Activated T-cell treated with anti-CD3 and anti-CD28 coated beads, Interleukin-2, amount 50 U/mL, for 4 hours (primary cell): ENCODE measurements around the gene ALDH6A1. TPM values are rescaled to one million over a fixed set of nuclear protein-coding genes. Genes with fewer than 3 reads are reported as not detected.
"Not testable (repeated sequence)": the region's sequence is repeated elsewhere in the genome, so short reads cannot be mapped to it uniquely, and the experiment has no call there.

Experiments used
- ATAC-seq, 2 donors: fragments of 200-7000 bp; cut with Tn5 transposase; one replicate each; pipeline ENCODE4 v1.10.0; 2021
- DNase-seq: peaks from one replicate; pipeline ENCODE4 v3.0.0-alpha.2; 2020
- H3K27me3 Mint-ChIP-seq: one replicate; pipeline ENCODE4 v1.8.0; 2021; ENCODE audit warnings: low read depth, mixed read lengths
- H3K36me3 Mint-ChIP-seq: one replicate; pipeline ENCODE4 v1.8.0; 2022; ENCODE audit warnings: mixed read lengths; ENCODE audit not compliant: insufficient read depth
- H3K4me1 Mint-ChIP-seq: one replicate; pipeline ENCODE4 v1.8.0; 2021; ENCODE audit warnings: low read depth, mixed read lengths
- H3K4me3 Mint-ChIP-seq: one replicate; pipeline ENCODE4 v1.8.0; 2021; ENCODE audit warnings: mild to moderate bottlenecking, moderate library complexity, mixed read lengths
- H3K9me3 Mint-ChIP-seq: one replicate; pipeline ENCODE4 v1.8.0; 2021; ENCODE audit warnings: mixed read lengths
- total RNA-seq, 3 donors: library from RNA; stranded (reverse); gene quantifications; one replicate each; pipeline ENCODE4 v1.2.1, GENCODE V29; 2021

ALDH6A1 gene
- total RNA-seq = 1 to 10 TPM; 2.3 to 4.1 (median 2.9) TPM

DNA sequence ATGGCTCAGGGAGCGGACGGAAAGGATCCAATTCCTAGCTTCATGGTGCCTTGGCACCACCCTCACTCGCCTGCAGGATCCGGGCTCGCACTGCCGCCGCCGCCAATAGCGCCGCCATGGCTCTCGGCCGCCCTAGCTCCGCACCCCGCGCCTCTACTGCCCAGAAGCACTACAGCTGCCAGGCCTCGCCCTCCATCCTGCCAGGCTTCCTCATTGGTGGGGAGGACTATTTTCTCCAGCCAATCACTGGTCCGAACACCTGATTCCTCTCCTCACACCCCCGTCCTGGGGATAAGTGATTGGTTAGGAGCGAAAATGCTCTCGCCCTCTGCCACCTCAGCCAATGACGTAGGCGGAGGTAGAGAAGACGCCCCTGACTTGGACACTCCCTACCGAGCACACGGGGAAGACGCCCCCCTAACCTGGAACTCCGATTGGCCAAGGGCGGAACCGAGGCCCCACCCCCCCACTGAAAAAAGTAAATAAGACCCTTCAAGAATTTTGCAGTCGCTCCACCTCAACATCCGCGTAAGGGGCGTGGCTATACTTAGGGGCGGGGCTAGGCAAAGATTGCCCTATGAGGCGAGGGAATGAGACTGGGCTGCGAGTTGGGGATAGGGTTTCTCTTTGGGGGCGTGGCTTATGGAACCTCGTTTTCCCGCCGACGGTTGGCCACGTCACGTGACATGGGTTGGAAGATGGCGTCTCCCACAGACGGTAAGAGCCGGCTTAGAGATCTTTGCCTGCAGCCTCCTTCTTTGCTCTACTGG lies at the start of gene ALDH6A1, which contains the start of gene LIN52:
ALDH6A1 (minus strand) TSS at position 177 of the 770 bp plus-strand sequence; CDS start at position 118, 59 bp downstream.
LIN52 (plus strand) TSS at position 680 of the 770 bp plus-strand sequence; CDS start at position 699, 19 bp downstream.
- peaks cover 1% of the 10 kb centered on the region for H3K36me3 Mint-ChIP-seq
- peak; percentile 90 to 92 for ATAC-seq
- no peaks in the 10 kb centered on the region for H3K27me3 Mint-ChIP-seq
- H3K9me3 Mint-ChIP-seq = no peaks in the 10 kb centered on the region
- peak; percentile 100 for DNase-seq
- peak within 1 kb of the TSS; percentile 99 for H3K4me3 Mint-ChIP-seq
- H3K4me1 Mint-ChIP-seq = peaks cover 30% of the 10 kb centered on the region

DNA sequence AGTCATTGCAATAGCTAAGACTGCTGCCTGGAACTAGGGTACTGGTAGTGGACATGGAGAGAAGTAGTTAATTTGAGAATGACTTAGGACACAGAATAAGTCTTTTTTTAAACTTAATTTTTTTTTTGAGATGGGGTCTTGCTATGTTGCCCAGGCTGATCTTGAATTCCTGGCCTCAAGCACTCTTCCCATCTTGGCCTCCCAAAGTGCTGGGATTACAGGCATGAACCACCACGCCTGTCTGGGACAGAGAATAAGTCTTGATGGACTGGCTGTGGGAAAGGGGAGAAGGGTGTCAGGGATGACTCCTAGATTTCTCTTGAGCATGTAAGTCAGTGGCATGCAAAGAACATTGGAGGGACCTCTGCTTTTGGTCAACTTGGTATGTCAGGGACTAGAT lies 43.4 kb upstream of the ALDH6A1 start:
- DNase-seq = no peak
- Mint-ChIP-seq H3K27me3 (no peaks in the 10 kb centered on the region), H3K9me3 (no peaks in the 10 kb centered on the region), H3K4me1 (no peaks in the 10 kb centered on the region), H3K4me3 (no peak overlapping the region), H3K36me3 (peaks cover 8% of the 10 kb centered on the region)
- no peak for ATAC-seq

- Mint-ChIP-seq H3K4me1 (no peaks in the 10 kb centered on the region), H3K4me3 (no peak overlapping the region), H3K9me3 (no peaks in the 10 kb centered on the region), H3K27me3 (no peaks in the 10 kb centered on the region), H3K36me3 (peaks cover 8% of the 10 kb centered on the region)
- DNase-seq = no peak
- no peak for ATAC-seq
Measured at GRCh38 chr14:74126315-74127013, 42.2 kb upstream of the ALDH6A1 start.

DNA sequence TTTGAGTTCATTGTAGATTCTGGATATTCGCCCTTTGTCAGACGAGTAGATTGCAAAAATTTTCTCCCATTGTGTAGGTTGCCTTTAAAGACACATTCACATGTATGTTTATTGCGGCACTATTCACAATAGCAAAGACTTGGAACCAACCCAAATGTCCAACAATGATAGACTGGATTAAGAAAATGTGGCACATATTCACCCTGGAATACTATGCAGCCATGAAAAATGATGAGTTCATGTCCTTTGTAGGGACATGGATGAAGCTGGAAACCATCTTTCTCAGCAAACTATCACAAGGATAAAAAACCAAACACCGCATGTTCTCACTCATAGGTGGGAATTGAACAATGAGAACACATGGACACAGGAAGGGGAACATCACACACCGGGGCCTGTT lies 41.2 kb upstream of the ALDH6A1 start:
- H3K36me3 Mint-ChIP-seq = peaks cover 13% of the 10 kb centered on the region
- ATAC-seq, H3K9me3 Mint-ChIP-seq, H3K4me3 Mint-ChIP-seq, DNase-seq, H3K4me1 Mint-ChIP-seq, H3K27me3 Mint-ChIP-seq: not testable (repeated sequence)

- H3K9me3 Mint-ChIP-seq, DNase-seq, H3K27me3 Mint-ChIP-seq, ATAC-seq, H3K4me1 Mint-ChIP-seq, H3K4me3 Mint-ChIP-seq: not testable (repeated sequence)
- H3K36me3 Mint-ChIP-seq = peaks cover 16% of the 10 kb centered on the region
Measured at GRCh38 chr14:74111395-74112216, 27.4 kb upstream of the ALDH6A1 start.

DNA sequence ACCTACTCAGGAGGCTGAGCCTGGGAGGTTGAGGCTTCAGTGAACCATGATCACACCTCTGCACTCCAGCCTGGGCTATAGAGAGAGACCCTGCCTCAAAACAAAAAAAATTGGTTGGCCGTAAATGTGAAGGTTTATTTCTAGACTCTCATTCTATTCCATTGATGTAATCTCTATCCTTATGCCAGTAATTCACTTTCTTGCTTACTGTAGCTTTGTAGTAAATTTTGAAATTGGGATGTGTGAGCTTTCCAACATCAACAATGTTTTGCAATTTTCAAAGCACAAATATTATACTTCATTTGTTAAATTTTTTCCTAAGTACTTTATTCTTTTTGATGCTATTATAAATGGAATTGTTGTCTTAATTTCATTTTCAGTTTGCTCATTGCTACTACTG lies 25.1 kb upstream of the ALDH6A1 start:
- H3K4me3 Mint-ChIP-seq = no peak overlapping the region
- H3K4me1 Mint-ChIP-seq = no peaks in the 10 kb centered on the region
- no peaks in the 10 kb centered on the region for H3K27me3 Mint-ChIP-seq
- H3K36me3 Mint-ChIP-seq = peaks cover 13% of the 10 kb centered on the region
- H3K9me3 Mint-ChIP-seq = no peaks in the 10 kb centered on the region
- no peak for DNase-seq
- ATAC-seq = no peak

GRCh38 chr14:74105381-74105780 lies 21.1 kb upstream of the ALDH6A1 start:
- DNase-seq = no peak
- H3K36me3 Mint-ChIP-seq = peaks cover 16% of the 10 kb centered on the region
- no peaks in the 10 kb centered on the region for H3K4me1 Mint-ChIP-seq
- no peak overlapping the region for H3K4me3 Mint-ChIP-seq
- no peak for ATAC-seq
- H3K9me3 Mint-ChIP-seq = no peaks in the 10 kb centered on the region
- H3K27me3 Mint-ChIP-seq = no peaks in the 10 kb centered on the region

DNA sequence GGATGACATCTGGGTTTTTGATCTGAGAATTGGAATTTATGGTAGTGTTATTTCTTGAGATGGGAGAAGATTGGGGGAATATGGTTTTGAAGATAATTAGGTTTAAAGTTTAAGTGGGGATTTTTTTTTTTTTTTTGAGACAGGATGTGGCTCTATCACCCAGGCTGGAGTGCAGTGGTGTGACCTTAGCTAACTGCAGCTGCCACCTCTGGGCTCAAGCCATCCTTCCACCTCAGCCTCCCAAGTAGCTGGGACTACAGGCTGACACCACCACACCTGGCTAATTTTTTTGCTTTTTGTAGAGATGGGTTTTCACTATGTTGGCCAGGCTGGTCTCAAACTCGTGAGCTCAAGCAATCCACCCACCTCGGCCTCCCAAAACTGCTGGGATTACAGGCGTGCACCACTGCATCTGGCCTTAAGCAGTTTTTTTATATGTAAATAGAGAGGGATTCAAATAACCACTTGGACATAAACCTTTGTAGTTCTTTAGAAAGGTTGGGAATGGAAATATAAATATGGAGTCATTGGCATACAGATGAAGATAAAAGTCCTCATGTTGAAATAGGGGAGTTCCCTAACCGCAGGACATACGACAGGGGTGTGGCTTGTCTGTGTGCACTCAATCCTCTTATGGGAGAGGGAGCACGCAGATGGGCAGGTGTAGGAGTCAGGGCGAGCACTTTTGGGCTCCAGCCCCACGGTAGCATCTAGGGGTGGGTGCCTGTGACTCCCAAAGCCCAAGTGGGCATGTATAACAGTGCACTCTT lies 5.2 kb upstream of the ALDH6A1 start:
- Mint-ChIP-seq H3K4me1 (peaks cover 19% of the 10 kb centered on the region), H3K9me3 (no peaks in the 10 kb centered on the region), H3K4me3 (no peak overlapping the region), H3K27me3 (no peaks in the 10 kb centered on the region), H3K36me3 (peaks cover 3% of the 10 kb centered on the region)
- DNase-seq = no peak
- ATAC-seq = no peak

GRCh38 chr14:74085828-74086227 lies 1.6 kb upstream of the ALDH6A1 start:
- no peak for DNase-seq
- H3K4me1 Mint-ChIP-seq = peaks cover 30% of the 10 kb centered on the region
- no peaks in the 10 kb centered on the region for H3K27me3 Mint-ChIP-seq
- H3K36me3 Mint-ChIP-seq = peaks cover 1% of the 10 kb centered on the region
- peak overlapping the region; percentile 99 for H3K4me3 Mint-ChIP-seq
- ATAC-seq = no peak
- H3K9me3 Mint-ChIP-seq = no peaks in the 10 kb centered on the region

DNA sequence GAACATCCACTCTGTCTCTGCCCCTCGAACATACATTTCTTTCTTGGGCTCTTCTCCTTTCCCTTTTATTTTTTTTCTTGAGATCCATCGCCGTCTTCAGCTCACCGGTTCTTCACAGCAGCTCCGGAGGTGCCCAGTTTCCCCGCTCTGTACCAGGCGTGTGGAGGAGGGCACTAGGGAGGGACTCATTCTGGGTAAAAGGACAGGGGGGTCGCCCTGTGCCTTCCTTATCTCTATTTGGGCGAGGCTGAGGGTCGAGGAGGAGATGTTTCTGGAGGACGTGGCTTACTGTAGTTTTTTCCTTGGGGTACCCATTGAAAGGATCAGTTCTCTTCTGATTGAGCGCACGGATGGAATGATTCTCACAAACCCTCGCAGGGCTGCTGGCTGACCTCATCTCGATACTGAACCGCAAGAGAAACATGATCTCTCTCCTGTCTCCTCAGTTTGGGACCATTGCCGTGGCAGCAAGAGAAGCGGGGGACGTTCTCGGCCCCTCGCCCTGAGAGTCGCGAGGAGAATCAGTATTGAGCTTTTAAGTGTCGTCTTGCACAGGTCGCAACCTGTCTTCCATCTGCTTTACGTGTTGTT lies 889 bp upstream of the ALDH6A1 start:
- Mint-ChIP-seq H3K9me3 (no peaks in the 10 kb centered on the region), H3K4me1 (peaks cover 30% of the 10 kb centered on the region), H3K4me3 (peak overlapping the region; percentile 99), H3K27me3 (no peaks in the 10 kb centered on the region), H3K36me3 (peaks cover 1% of the 10 kb centered on the region)
- DNase-seq (no peak), ATAC-seq (peak; percentile 3 to 6)

GRCh38 chr14:74083784-74084276 lies 423 bp downstream of the ALDH6A1 start:
- Mint-ChIP-seq H3K4me3 (peak overlapping the region; percentile 99), H3K9me3 (no peaks in the 10 kb centered on the region), H3K4me1 (peaks cover 27% of the 10 kb centered on the region), H3K27me3 (no peaks in the 10 kb centered on the region), H3K36me3 (no peaks in the 10 kb centered on the region)
- ATAC-seq (peak; percentile 2 to 4), DNase-seq (no peak)

DNA sequence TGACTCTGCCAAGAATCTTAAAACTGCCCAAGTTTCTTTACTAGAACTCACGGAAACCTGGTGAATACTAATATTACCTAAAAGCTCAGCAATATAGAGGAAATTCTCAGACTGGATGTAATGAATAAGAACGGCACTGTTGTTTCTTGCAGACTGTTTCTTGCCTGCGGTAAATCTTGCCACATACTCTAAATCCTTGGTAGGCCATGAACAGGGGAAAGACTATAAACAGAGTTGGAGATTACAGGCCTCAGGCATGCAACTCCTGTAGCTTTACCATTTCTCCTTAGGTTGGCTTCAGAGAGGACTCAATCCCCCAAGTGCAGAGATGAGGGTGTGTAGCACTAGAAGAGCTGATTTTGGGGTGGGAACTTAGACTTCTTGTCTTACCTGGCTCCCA lies 1.1 kb downstream of the ALDH6A1 start:
- Mint-ChIP-seq H3K9me3 (no peaks in the 10 kb centered on the region), H3K27me3 (no peaks in the 10 kb centered on the region), H3K4me3 (peak overlapping the region; percentile 99), H3K4me1 (peaks cover 24% of the 10 kb centered on the region), H3K36me3 (no peaks in the 10 kb centered on the region)
- DNase-seq (no peak), ATAC-seq (no peak)

- no peak overlapping the region for H3K4me3 Mint-ChIP-seq
- peaks cover 25% of the 10 kb centered on the region for H3K4me1 Mint-ChIP-seq
- ATAC-seq = no peak
- no peaks in the 10 kb centered on the region for H3K36me3 Mint-ChIP-seq
- H3K9me3 Mint-ChIP-seq = no peaks in the 10 kb centered on the region
- H3K27me3 Mint-ChIP-seq = no peaks in the 10 kb centered on the region
- DNase-seq = no peak
Measured at GRCh38 chr14:74081491-74081890, 2.8 kb downstream of the ALDH6A1 start.
